Activated T-cell treated with anti-CD3 and anti-CD28 coated beads, Interleukin-2, amount 50 U/mL, for 24 hours (primary cell): ENCODE results near the gene TARBP2.
"Not testable (repeated sequence)": the region's sequence is repeated elsewhere in the genome, so short reads cannot be mapped to it uniquely, and the experiment has no call there.

Source experiments
- DNase-seq: peaks from one replicate; pipeline ENCODE4 v3.0.0-alpha.2; 2020
- H3K27ac Mint-ChIP-seq: 2 replicates; pipeline ENCODE4 v1.8.0; 2020; ENCODE audit warnings: mild to moderate bottlenecking, mixed read lengths
- H3K27me3 Mint-ChIP-seq: 2 replicates; pipeline ENCODE4 v1.8.0; 2020; ENCODE audit warnings: mixed read lengths
- H3K36me3 Mint-ChIP-seq: 2 replicates; pipeline ENCODE4 v1.8.0; 2020; ENCODE audit warnings: low read depth, mixed read lengths
- H3K4me1 Mint-ChIP-seq: 2 replicates; pipeline ENCODE4 v1.8.0; 2020; ENCODE audit warnings: low read depth, mixed read lengths
- H3K4me3 Mint-ChIP-seq: 2 replicates; pipeline ENCODE4 v1.8.0; 2020; ENCODE audit warnings: mild to moderate bottlenecking, moderate library complexity, mixed read lengths
- H3K9me3 Mint-ChIP-seq: 2 replicates; pipeline ENCODE4 v1.8.0; 2020; ENCODE audit warnings: mixed read lengths

Gene TARBP2

DNA sequence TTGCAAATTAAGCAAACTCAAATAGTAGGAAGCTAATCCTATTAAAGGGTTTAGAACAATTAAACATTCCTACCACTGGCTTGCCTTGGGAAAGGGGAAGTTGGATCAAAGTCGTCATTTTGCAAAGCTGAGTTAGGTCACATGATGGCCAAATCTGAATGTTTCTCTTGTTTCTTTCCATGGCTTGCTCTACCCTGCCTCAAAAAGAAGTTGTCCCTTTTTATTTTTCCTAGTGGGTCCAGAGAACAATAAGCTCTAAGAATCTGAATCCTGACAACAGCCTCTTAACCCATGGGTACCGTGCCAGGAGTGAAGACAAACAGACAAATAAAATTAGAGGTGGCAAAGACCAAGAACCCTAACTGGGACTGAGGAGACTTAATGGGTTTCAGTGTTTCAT lies 32.4 kb downstream of the TARBP2 start:
- no peak for DNase-seq
- H3K4me1 Mint-ChIP-seq, result no peaks in the 10 kb centered on the region
- H3K36me3 Mint-ChIP-seq, result peaks cover 72% of the 10 kb centered on the region
- no peaks in the 10 kb centered on the region for H3K9me3 Mint-ChIP-seq
- H3K27ac Mint-ChIP-seq, result peak overlapping the region; percentile 44
- H3K27me3 Mint-ChIP-seq, result no peaks in the 10 kb centered on the region
- no peak overlapping the region for H3K4me3 Mint-ChIP-seq

DNA sequence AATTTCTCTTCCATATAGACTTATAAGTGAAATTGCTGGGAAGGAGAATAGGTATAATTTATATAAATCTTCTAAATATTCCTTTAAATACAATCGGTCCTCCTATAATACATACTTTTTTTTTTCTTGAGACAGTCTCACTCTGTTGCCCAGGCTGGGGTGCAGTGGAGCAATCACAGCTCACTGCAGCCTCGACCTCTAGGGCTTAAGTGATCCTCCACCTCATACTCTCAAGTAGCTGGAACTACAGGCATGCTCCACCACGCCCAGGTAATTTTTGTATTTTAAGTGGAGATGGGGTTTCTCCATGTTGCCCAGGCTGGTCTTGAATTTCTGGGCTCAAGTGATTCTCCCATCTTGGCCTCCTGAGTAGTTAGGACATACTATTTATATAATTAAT lies 35.9 kb downstream of the TARBP2 start:
- Mint-ChIP-seq H3K4me1 (no peaks in the 10 kb centered on the region), H3K36me3 (peaks cover 74% of the 10 kb centered on the region), H3K27ac (no peak overlapping the region), H3K9me3 (no peaks in the 10 kb centered on the region), H3K4me3 (no peak overlapping the region), H3K27me3 (no peaks in the 10 kb centered on the region)
- DNase-seq, result no peak

DNA sequence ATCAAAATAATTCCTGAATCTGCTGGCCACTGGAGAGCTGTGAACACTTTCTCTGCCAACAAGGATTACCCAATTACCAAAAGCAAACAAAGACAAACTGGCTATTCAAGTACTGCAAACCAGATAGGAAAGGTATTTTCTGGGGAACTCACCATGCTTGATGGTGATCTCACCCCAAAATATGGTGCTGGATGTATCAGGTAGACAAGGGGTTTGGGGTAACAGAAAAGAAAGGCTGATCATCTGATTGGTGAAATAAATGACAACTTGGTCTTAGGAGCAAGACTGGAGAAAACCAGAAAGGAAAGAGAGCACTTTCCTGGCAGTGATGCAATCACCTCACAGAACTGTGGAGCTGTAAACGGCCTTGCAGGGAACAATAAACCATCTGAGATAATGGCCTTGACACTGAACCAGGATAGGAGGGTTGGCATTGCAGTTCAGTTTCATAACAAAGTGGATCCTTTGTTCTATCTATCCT lies 37.2 kb downstream of the TARBP2 start:
- no peak overlapping the region for H3K27ac Mint-ChIP-seq

DNA sequence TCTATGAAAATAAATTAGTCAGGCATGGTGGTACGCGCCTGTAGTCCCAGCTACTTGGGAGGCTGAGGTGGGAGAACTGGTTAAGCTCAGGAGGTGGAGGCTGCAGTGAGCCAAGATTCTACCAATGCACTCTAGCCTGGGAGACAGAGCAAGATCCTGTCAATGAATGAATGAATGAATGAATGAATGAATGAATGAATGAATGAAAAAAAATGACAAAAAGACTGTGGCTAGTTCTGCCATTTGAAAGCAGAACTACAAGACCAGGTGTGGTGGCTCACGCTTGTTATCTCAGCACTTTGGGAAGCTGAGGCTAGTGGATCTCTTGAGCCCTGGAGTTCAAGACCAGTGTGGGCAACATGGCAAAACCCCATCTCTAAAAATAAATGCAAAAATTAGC lies 38.4 kb downstream of the TARBP2 start:
- Mint-ChIP-seq H3K9me3 (no peaks in the 10 kb centered on the region), H3K36me3 (peaks cover 69% of the 10 kb centered on the region), H3K4me1 (peaks cover 10% of the 10 kb centered on the region), H3K27me3 (no peaks in the 10 kb centered on the region), H3K27ac (no peak overlapping the region), H3K4me3 (no peak overlapping the region)
- no peak for DNase-seq

More for the DNA sequence above, 37.2 kb downstream of the TARBP2 start:
- Mint-ChIP-seq H3K36me3 (peaks cover 70% of the 10 kb centered on the region), H3K27me3 (no peaks in the 10 kb centered on the region), H3K9me3 (no peaks in the 10 kb centered on the region), H3K4me1 (no peaks in the 10 kb centered on the region), H3K4me3 (no peak overlapping the region)
- no peak for DNase-seq

DNA sequence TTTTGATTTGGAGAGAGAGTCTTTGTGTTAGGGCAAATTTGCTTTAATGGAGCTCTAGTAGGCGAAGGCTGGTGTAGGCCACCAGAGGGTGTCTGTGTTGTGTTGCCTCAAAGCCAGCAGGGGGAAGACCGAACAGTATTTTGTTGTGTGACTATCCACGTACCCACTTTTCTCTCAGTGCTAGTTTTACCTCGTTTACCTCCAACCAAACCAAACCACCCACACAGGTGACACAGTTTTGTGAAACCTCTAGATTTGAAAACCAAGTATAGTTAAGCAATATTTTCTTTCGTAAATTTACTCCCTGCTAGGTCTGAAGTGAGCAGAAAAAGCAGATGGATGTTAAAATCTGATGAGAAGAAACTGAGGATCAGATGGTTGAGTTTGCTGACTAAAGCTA lies 42.5 kb downstream of the TARBP2 start:
- no peaks in the 10 kb centered on the region for H3K9me3 Mint-ChIP-seq
- DNase-seq, result peak; percentile 47
- no peak overlapping the region for H3K4me3 Mint-ChIP-seq
- peaks cover 49% of the 10 kb centered on the region for H3K36me3 Mint-ChIP-seq
- H3K4me1 Mint-ChIP-seq, result peaks cover 10% of the 10 kb centered on the region
- H3K27me3 Mint-ChIP-seq, result no peaks in the 10 kb centered on the region
- peak overlapping the region; percentile 85 for H3K27ac Mint-ChIP-seq

DNA sequence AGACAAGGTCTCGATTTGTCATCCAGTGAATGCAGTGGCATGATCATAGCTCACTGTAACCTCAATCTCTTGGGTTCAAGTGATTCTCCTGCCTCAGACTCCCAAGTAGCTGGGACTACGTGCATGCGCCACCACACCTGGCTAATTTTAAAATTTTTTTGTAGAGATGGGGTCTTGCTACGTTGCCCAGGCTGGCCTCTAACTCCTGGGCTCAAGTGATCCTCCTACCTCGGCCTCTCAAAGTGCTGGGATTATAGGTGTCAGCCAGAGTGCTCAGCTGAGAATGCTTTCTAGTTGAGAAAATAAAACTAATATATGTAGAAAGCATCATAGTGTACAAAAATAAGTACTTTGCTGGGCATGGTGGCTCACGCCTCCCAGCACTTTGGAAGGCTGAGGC lies 47.3 kb downstream of the TARBP2 start:
- H3K27me3 Mint-ChIP-seq, H3K4me3 Mint-ChIP-seq, DNase-seq, H3K27ac Mint-ChIP-seq, H3K9me3 Mint-ChIP-seq: not testable (repeated sequence)
- peaks cover 19% of the 10 kb centered on the region for H3K4me1 Mint-ChIP-seq
- H3K36me3 Mint-ChIP-seq, result peaks cover 47% of the 10 kb centered on the region

DNA sequence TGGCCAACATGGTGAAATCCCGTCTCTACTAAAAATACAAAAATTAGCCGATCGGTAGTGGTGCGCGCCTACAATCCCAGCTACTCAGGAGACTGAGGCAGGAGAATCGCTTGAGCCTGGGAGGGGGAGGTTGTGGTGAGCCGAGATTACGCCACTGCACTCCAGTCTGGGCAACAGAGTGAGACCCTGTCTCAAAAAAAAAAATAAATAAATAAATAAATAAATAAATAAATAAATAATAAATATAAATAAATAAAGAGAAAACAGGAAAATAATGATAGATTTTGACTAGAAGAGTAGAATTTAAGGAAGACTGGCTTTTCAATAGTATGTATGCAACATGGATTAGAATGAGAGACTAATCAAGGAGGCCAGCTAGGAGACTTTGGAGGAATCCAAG lies 49.0 kb downstream of the TARBP2 start:
- H3K36me3 Mint-ChIP-seq, result peaks cover 39% of the 10 kb centered on the region
- H3K4me1 Mint-ChIP-seq, H3K9me3 Mint-ChIP-seq, DNase-seq, H3K27me3 Mint-ChIP-seq, H3K4me3 Mint-ChIP-seq, H3K27ac Mint-ChIP-seq: not testable (repeated sequence)

DNA sequence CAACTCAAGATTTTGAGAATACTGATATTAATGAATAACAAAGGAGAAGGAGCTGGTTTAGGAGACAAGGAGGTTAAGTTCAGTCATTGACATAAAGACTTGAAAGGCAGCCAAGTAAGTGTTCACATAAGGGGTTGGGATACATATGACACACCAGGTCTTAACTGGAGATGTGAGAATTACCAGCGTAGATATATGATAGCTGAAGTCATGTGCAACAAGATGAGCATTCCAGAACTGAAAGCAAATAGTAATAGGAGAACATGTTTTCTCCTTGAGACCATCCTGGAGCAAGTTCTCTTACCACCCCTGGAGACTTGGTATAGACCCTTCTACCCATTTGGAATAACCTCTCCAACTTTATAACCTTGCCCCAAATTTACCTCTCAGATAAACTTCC lies 49.5 kb downstream of the TARBP2 start:
- no peak overlapping the region for H3K27ac Mint-ChIP-seq
- H3K27me3 Mint-ChIP-seq, result no peaks in the 10 kb centered on the region
- DNase-seq, result no peak
- no peak overlapping the region for H3K4me3 Mint-ChIP-seq
- no peaks in the 10 kb centered on the region for H3K9me3 Mint-ChIP-seq
- peaks cover 39% of the 10 kb centered on the region for H3K36me3 Mint-ChIP-seq
- peaks cover 10% of the 10 kb centered on the region for H3K4me1 Mint-ChIP-seq

DNA sequence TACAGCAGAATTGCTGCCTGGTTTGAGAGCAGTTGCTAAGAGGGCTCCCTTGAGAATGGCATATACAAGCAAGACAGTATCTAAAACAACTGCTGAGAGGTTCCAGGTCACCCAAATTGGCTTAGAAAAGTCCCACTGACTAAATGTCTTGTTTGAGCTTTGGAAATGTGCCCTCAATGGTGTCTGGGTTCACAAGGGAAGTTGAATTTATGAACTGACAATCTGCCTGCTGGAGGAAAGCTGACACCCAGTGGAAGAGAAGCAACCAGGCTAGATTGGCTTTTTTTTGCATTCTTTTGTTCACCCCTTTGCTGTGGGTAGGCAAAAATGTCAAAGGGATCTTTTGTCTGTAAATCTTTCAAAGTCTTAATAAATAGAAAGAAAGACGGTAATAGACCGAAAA lies 50.8 kb downstream of the TARBP2 start:
- no peaks in the 10 kb centered on the region for H3K27me3 Mint-ChIP-seq
- no peaks in the 10 kb centered on the region for H3K9me3 Mint-ChIP-seq
- H3K4me3 Mint-ChIP-seq, result no peak overlapping the region
- peaks cover 10% of the 10 kb centered on the region for H3K4me1 Mint-ChIP-seq
- no peak overlapping the region for H3K27ac Mint-ChIP-seq
- no peak for DNase-seq
- peaks cover 37% of the 10 kb centered on the region for H3K36me3 Mint-ChIP-seq

DNA sequence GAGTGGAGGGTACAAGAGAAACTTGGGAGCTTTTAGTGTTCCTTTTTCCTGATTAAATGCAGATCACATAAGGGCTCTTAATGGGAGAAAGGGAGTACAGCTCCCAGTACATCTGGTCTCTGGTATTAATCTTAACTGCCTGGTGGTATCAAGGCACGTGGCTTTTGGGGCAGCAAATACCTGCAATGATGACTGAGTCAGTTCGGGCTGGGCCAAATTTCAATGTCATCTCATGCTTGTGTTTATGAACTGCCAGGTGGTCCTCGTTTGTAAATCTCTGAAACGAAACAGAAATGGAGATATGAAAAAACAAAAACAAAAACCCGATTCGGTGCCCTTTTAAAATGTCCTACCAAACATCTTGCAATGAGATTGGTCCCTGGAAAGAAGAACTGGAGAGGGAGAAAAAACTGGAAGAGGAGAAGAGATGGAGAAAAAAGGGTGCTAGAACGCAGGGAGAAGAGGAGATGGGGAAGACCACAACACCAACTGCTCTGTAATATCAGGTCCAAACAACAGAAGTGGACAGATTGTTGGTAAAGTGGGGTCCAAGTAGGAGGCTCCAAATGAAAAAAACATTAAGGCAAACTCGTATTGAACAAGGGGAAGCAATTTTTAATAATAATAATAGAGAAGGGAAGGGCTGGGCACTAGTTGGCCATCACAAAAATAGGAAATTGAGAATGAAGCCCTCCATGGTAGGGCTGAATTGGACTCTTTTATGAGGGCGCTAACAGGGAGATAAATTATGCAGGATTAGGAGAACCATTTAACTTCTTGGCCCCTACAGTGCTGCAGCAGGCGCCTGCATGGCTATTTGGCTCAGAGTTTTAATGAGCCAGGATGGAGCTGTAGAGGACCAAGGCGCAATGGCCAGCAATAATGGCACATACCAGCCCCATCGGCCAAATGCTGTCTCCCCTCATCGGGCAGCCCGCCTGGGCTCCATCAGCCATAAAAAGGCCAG lies 51.6 kb downstream of the TARBP2 start:
- Mint-ChIP-seq H3K36me3 (peaks cover 37% of the 10 kb centered on the region), H3K27me3 (no peaks in the 10 kb centered on the region), H3K9me3 (no peaks in the 10 kb centered on the region), H3K4me3 (no peak overlapping the region), H3K4me1 (peaks cover 10% of the 10 kb centered on the region), H3K27ac (no peak overlapping the region)
- no peak for DNase-seq
